Aorta (tissue), 5 donors: ENCODE results near the gene PARP14. TPM values are rescaled to one million over a fixed set of nuclear protein-coding genes. Genes with fewer than 3 reads are reported as not detected.

Source experiments
- ATAC-seq: fragments of 200-7000 bp; cut with Tn5 transposase; one replicate; pipeline ENCODE4 v1.9.1; 2022; ENCODE audit warnings: moderate library complexity; ENCODE audit not compliant: low FRiP score
- DNase-seq, 2 donors: peaks; one replicate each; pipeline ENCODE4 v3.0.0-alpha.2; 2020
- H3K27ac ChIP-seq, 2 donors: one replicate each; pipeline ENCODE4 v1.5.1; 2013; ENCODE audit warnings: low read length in 2 of 2, mild to moderate bottlenecking in 2 of 2, moderate library complexity in 2 of 2, control low read depth in 1 of 2, inconsistent platforms in 1 of 2, low read depth in 1 of 2
- H3K27me3 ChIP-seq, 2 donors: one replicate each; pipeline ENCODE4 v1.6.1; 2013; ENCODE audit warnings: control low read depth in 1 of 2, low read length in 1 of 2, mild to moderate bottlenecking in 1 of 2, moderate library complexity in 1 of 2; ENCODE audit not compliant: insufficient read depth in 2 of 2, control insufficient read depth in 1 of 2
- H3K36me3 ChIP-seq, 2 donors: one replicate each; pipeline ENCODE4 v1.6.1; 2013; ENCODE audit warnings: control low read depth in 1 of 2, low read length in 1 of 2, mild to moderate bottlenecking in 1 of 2; ENCODE audit not compliant: insufficient read depth in 2 of 2, control insufficient read depth in 1 of 2
- H3K4me1 ChIP-seq, 2 donors: one replicate each; pipeline ENCODE4 v1.6.1; 2013; ENCODE audit warnings: low read length in 2 of 2, control low read depth in 1 of 2, mild to moderate bottlenecking in 1 of 2, moderate library complexity in 1 of 2; ENCODE audit not compliant: insufficient read depth in 2 of 2, control insufficient read depth in 1 of 2
- H3K4me3 ChIP-seq, 2 donors: one replicate each; pipeline ENCODE4 v1.5.1; 2013; ENCODE audit warnings: low read length in 2 of 2, control low read depth in 1 of 2, mild to moderate bottlenecking in 1 of 2
- H3K9me3 ChIP-seq: one replicate; pipeline ENCODE4 v1.6.1; 2013; ENCODE audit warnings: mild to moderate bottlenecking, low read length; ENCODE audit not compliant: control insufficient read depth
- WGBS, 2 donors: extraction: QIAGEN DNeasy Blood & Tissue Kit; methylation state at CpG; one replicate each; pipeline ENCODE4 v1.1.7; 2013; 5-methylcytosine and 5-hydroxymethylcytosine counted together
- intact Hi-C, 2 donors: fragments of 100-400 bp; cut with DNase I; formaldehyde crosslinking; loops; one replicate each; pipeline versions ENCODE4 v1.14.2 to v1.15.0; 2022
- polyA plus RNA-seq, 2 donors: library from polyadenylated mRNA; stranded (reverse); fragments of 200-250 nt; gene quantifications; one replicate each; pipeline ENCODE4 v1.2.3, GENCODE V29; 2013
- total RNA-seq, 2 donors: library from RNA; stranded (reverse); fragmentation: NEBNext Ultra II Directional; extraction: Animal tissue kit (Norgen Biotek cat#: 25700); gene quantifications; one replicate each; pipeline ENCODE4 v1.2.1, GENCODE V29; 2021
- donor health status: healthy with polysubstance abuse.
- donor health status: Bipolar disorder and iron deficiency.
- donor health status: DM: no; HTN: no; CAD: no.
- donor health status: DM: no; HTN: no; CAD: no.
- donor health status: DM: yes; HTN: yes; CAD: no.

Gene PARP14
- total and polyA plus RNA-seq, 4 donors: 8.1 to 79.6 (median 35.3) TPM

- H3K27ac ChIP-seq: no peak overlapping the region
- intact Hi-C loops: loop anchor here (5.0 kb wide), 2 partner anchors 219 to 279 kb away; no protein-coding TSS in a partner anchor
- DNase-seq (no peak), ATAC-seq (no peak)
- 59 to 63% methylated on average over 2 of the region's 2 CpGs for WGBS, 2 donors
- H3K27me3 ChIP-seq: no peaks in the 10 kb centered on the region
- peaks cover 1% of the 10 kb centered on the region for H3K9me3 ChIP-seq
- no peaks in the 10 kb centered on the region for H3K36me3 ChIP-seq
- no peaks in the 10 kb centered on the region for H3K4me1 ChIP-seq
- H3K4me3 ChIP-seq: no peak overlapping the region
Observed at GRCh38 chr3:122676759-122677158, 3.9 kb upstream of the PARP14 start.

- Histone ChIP-seq H3K36me3 (no peaks in the 10 kb centered on the region), H3K4me3 (no peak overlapping the region), H3K27me3 (no peaks in the 10 kb centered on the region), H3K9me3 (peaks cover 1% of the 10 kb centered on the region), H3K4me1 (no peaks in the 10 kb centered on the region), H3K27ac (no peak overlapping the region)
- ATAC-seq: no peak
- intact Hi-C loops: loop anchor here (5.0 kb wide), 2 partner anchors 220 to 280 kb away; no protein-coding TSS in a partner anchor
- DNase-seq: no peak
- 58 to 79% methylated on average over 1 of the region's 1 CpG for WGBS, 2 donors
Observed at GRCh38 chr3:122677216-122677615, 3.4 kb upstream of the PARP14 start.

GRCh38 chr3:122678506-122678905 lies 2.1 kb upstream of the PARP14 start:
- ATAC-seq: no peak
- DNase-seq: peak in 1 of 2 donors; percentile 65
- no peaks in the 10 kb centered on the region for H3K4me1 ChIP-seq
- WGBS, 2 donors: 84 to 85% methylated on average over 5 of the region's 5 CpGs
- intact Hi-C loops: loop anchor here (2.0 to 5.0 kb wide), 3 partner anchors 221 to 286 kb away; no protein-coding TSS in a partner anchor
- H3K4me3 ChIP-seq: no peak overlapping the region
- H3K27ac ChIP-seq: no peak overlapping the region
- H3K36me3 ChIP-seq: no peaks in the 10 kb centered on the region
- no peaks in the 10 kb centered on the region for H3K27me3 ChIP-seq
- peaks cover 1% of the 10 kb centered on the region for H3K9me3 ChIP-seq

GRCh38 chr3:122679085-122679881 lies 1.4 kb upstream of the PARP14 start:
- Histone ChIP-seq H3K27me3 (no peaks in the 10 kb centered on the region), H3K4me1 (no peaks in the 10 kb centered on the region), H3K4me3 (no peak overlapping the region), H3K27ac (peak overlapping the region in 1 of 2 donors; percentile 29), H3K36me3 (no peaks in the 10 kb centered on the region), H3K9me3 (peaks cover 1% of the 10 kb centered on the region)
- intact Hi-C loops: loop anchor here (1.0 to 5.0 kb wide), 4 partner anchors 119 to 286 kb away; no protein-coding TSS in a partner anchor
- WGBS, 2 donors: 2 to 5% methylated on average over 16 of the region's 16 CpGs
- ATAC-seq (peak; percentile 88), DNase-seq (peak; percentile 87 to 90)

GRCh38 chr3:122679882-122680474 lies 661 bp upstream of the PARP14 start:
- ATAC-seq (peak; percentile 59), DNase-seq (peak in 1 of 2 donors; percentile 51)

GRCh38 chr3:122681284-122681973 lies 790 bp downstream of the PARP14 start:
- Histone ChIP-seq H3K4me3 (peak overlapping the region; percentile 97 to 100), H3K4me1 (no peaks in the 10 kb centered on the region), H3K27me3 (no peaks in the 10 kb centered on the region), H3K36me3 (no peaks in the 10 kb centered on the region), H3K9me3 (no peaks in the 10 kb centered on the region), H3K27ac (peak overlapping the region in 1 of 2 donors; percentile 85)
- intact Hi-C loops: loop anchor here (2.0 to 10.0 kb wide), 4 partner anchors 119 to 1137 kb away; partner anchors contain the start of genes POLQ (in 2 of the 2), DTX3L (in 1 of the 2) and PARP9 (in 1 of the 2)
- 33 to 34% methylated on average over 24 of the region's 24 CpGs for WGBS, 2 donors
- no peak for DNase-seq
- no peak for ATAC-seq

More at GRCh38 chr3:122679882-122680474, 661 bp upstream of the PARP14 start:
- intact Hi-C loops: loop anchor here (1.0 to 10.0 kb wide), 8 partner anchors 118 to 1135 kb away; partner anchors contain the start of genes POLQ (in 2 of the 2), DTX3L (in 1 of the 2) and PARP9 (in 1 of the 2)
- 20 to 25% methylated on average over 10 of the region's 10 CpGs for WGBS, 2 donors
- Histone ChIP-seq H3K9me3 (peaks cover 1% of the 10 kb centered on the region), H3K4me1 (no peaks in the 10 kb centered on the region), H3K4me3 (peak overlapping the region; percentile 97 to 100), H3K36me3 (no peaks in the 10 kb centered on the region), H3K27ac (peak overlapping the region; percentile 78 to 85), H3K27me3 (no peaks in the 10 kb centered on the region)

- 58 to 62% methylated on average over 3 of the region's 3 CpGs for WGBS, 2 donors
- Histone ChIP-seq H3K4me1 (no peaks in the 10 kb centered on the region), H3K4me3 (peak overlapping the region in 1 of 2 donors; percentile 100), H3K27me3 (no peaks in the 10 kb centered on the region), H3K9me3 (no peaks in the 10 kb centered on the region), H3K27ac (no peak overlapping the region), H3K36me3 (no peaks in the 10 kb centered on the region)
- DNase-seq (no peak), ATAC-seq (no peak)
- intact Hi-C loops: loop anchor here (2.0 to 10.0 kb wide), 4 partner anchors 120 to 1137 kb away; partner anchors contain the start of genes POLQ (in 2 of the 2), DTX3L (in 1 of the 2) and PARP9 (in 1 of the 2)
Observed at GRCh38 chr3:122681974-122682409, 1.4 kb downstream of the PARP14 start.
